Thoracic aorta (tissue), 2 donors: ENCODE results near the gene OR2L8. TPM values are rescaled to one million over a fixed set of nuclear protein-coding genes. Genes with fewer than 3 reads are reported as not detected.
A peak's percentile ranks its signal among the peaks of the same experiment; 100 is the strongest.
"Not testable (repeated sequence)": the region's sequence is repeated elsewhere in the genome, so short reads cannot be mapped to it uniquely, and the experiment has no call there.

Experiments used
- ATAC-seq: fragments of 150-250 bp; one replicate; pipeline ENCODE4 v1.8.0; 2017; ENCODE audit warnings: low read depth; ENCODE audit not compliant: insufficient number of reproducible peaks, low FRiP score
- DNase-seq: peaks from one replicate; pipeline ENCODE4 v3.0.0-alpha.2; 2020; ENCODE audit warnings: low spot score
- H3K27ac ChIP-seq, 2 donors: fragments of 200-600 bp; sonication (generic); 1 replicate in 1 of 2; 2 replicates in 1 of 2; pipeline ENCODE4 v1.5.1; 2016; ENCODE audit warnings: mild to moderate bottlenecking in 2 of 2, moderate library complexity in 2 of 2
- H3K27me3 ChIP-seq: fragments of 200-600 bp; sonication (generic); replicated peaks from 2 replicates; pipeline ENCODE4 v1.6.0; 2016; ENCODE audit warnings: mild to moderate bottlenecking; ENCODE audit not compliant: insufficient read depth
- H3K36me3 ChIP-seq: fragments of 200-600 bp; sonication (generic); one replicate; pipeline ENCODE4 v1.5.1; 2016
- H3K4me1 ChIP-seq, 2 donors: fragments of 200-600 bp; sonication (generic); 1 replicate in 1 of 2; 2 replicates in 1 of 2; pipeline versions ENCODE4 v1.5.1 to v1.6.0; 2016; ENCODE audit warnings: low read depth in 2 of 2, mild to moderate bottlenecking in 1 of 2; ENCODE audit not compliant: control insufficient read depth in 1 of 2
- H3K4me3 ChIP-seq: fragments of 200-600 bp; sonication (generic); 2 replicates; pipeline ENCODE4 v1.5.1; 2016; ENCODE audit warnings: mild to moderate bottlenecking
- H3K9me3 ChIP-seq: fragments of 200-600 bp; sonication (generic); 2 replicates; pipeline ENCODE4 v1.5.1; 2016
- CTCF ChIP-seq: fragments of 200-600 bp; sonication (generic); IDR thresholded peaks from one replicate; pipeline ENCODE4 v1.5.1; 2019; ENCODE audit warnings: antibody characterized with exemption
- total RNA-seq, 2 donors: library from RNA; depleted of rRNA; stranded (reverse); fragments of >200 nt; gene quantifications; one replicate each; pipeline versions ENCODE4 v1.1.0 to v1.2.3, GENCODE V29; 2016

The OR2L8 gene
- total RNA-seq, 2 donors from 2014 or later = not detected

GRCh38 chr1:247924868-247925267 lies 23.8 kb upstream of the OR2L8 start, which contains the start of gene OR2AJ1:
TSS of gene OR2AJ1 (plus strand) at chr1:247924889. CDS start at chr1:247933769, 8,880 bp downstream.
- DNase-seq (no peak), ATAC-seq (no peak)
- Histone ChIP-seq H3K4me1 (no peaks in the 10 kb centered on the region), H3K9me3 (no peaks in the 10 kb centered on the region), H3K27ac (no peak within 1 kb of the TSS), H3K36me3 (no peaks in the 10 kb centered on the region), H3K4me3 (no peak within 1 kb of the TSS), H3K27me3 (no peaks in the 10 kb centered on the region)
- TF ChIP-seq CTCF = no peak

- no peak for DNase-seq
- TF ChIP-seq CTCF = no peak
- H3K36me3 ChIP-seq = no peaks in the 10 kb centered on the region
Measured at GRCh38 chr1:247933989-247934388, 14.7 kb upstream of the OR2L8 start.

GRCh38 chr1:247935781-247936180 lies 12.9 kb upstream of the OR2L8 start:
- no peak overlapping the region for H3K4me3 ChIP-seq
- TF ChIP-seq CTCF = no peak
- no peak for DNase-seq
- no peak overlapping the region for H3K27ac ChIP-seq
- H3K4me1 ChIP-seq = no peaks in the 10 kb centered on the region
- H3K27me3 ChIP-seq = no peaks in the 10 kb centered on the region
- ATAC-seq = no peak
- H3K9me3 ChIP-seq = no peaks in the 10 kb centered on the region
- no peaks in the 10 kb centered on the region for H3K36me3 ChIP-seq

More at GRCh38 chr1:247933989-247934388, 14.7 kb upstream of the OR2L8 start:
- Histone ChIP-seq H3K9me3 (no peaks in the 10 kb centered on the region), H3K4me3 (no peak overlapping the region), H3K27me3 (no peaks in the 10 kb centered on the region), H3K4me1 (no peaks in the 10 kb centered on the region), H3K27ac (no peak overlapping the region)
- no peak for ATAC-seq

GRCh38 chr1:247936415-247936814 lies 12.2 kb upstream of the OR2L8 start:
- no peak for ATAC-seq
- Histone ChIP-seq H3K4me1 (no peaks in the 10 kb centered on the region), H3K9me3 (no peaks in the 10 kb centered on the region), H3K27ac (no peak overlapping the region), H3K36me3 (no peaks in the 10 kb centered on the region), H3K27me3 (no peaks in the 10 kb centered on the region), H3K4me3 (no peak overlapping the region)
- no peak for TF ChIP-seq CTCF
- no peak for DNase-seq

GRCh38 chr1:247936965-247937734 lies 11.5 kb upstream of the OR2L8 start:
- not testable (repeated sequence) for H3K9me3 ChIP-seq, H3K4me1 ChIP-seq, ATAC-seq, DNase-seq, H3K36me3 ChIP-seq, H3K27me3 ChIP-seq, H3K27ac ChIP-seq
- peak; percentile 29 for TF ChIP-seq CTCF
- H3K4me3 ChIP-seq = peak overlapping the region; percentile 63
